Activated T-helper 2 cell treated with anti-CD3 and anti-CD28 coated beads, Interferon-gamma antibody, Interleukin-2, Interleukin-4, amounts not matched to agents 10 μg/mL and 5 μg/mL and 100 μg/mL, durations not matched to agents 14 hours and 24 hours and 36 hours (primary cell): ENCODE measurements around the gene EGF. TPM values are rescaled to one million over a fixed set of nuclear protein-coding genes. Genes with fewer than 3 reads are reported as not detected.

Experiments used
- DNase-seq: peaks from one replicate; pipeline ENCODE4 v3.0.0; 2021; ENCODE audit warnings: low spot score
- H3K27ac Mint-ChIP-seq: one replicate; pipeline ENCODE4 v1.8.0; 2021; ENCODE audit warnings: mixed read lengths
- H3K27me3 Mint-ChIP-seq: one replicate; pipeline ENCODE4 v1.8.0; 2021; ENCODE audit warnings: low read depth, mixed read lengths
- H3K36me3 Mint-ChIP-seq: one replicate; pipeline ENCODE4 v1.8.0; 2021; ENCODE audit warnings: low read depth, mixed read lengths
- H3K4me1 Mint-ChIP-seq: one replicate; pipeline ENCODE4 v1.8.0; 2021; ENCODE audit warnings: low read depth, mixed read lengths
- H3K4me3 Mint-ChIP-seq: one replicate; pipeline ENCODE4 v1.8.0; 2021; ENCODE audit warnings: low read depth, mild to moderate bottlenecking, moderate library complexity, mixed read lengths
- H3K9me3 Mint-ChIP-seq: one replicate; pipeline ENCODE4 v1.8.0; 2021; ENCODE audit warnings: mixed read lengths
- intact Hi-C: fragments of 100-400 bp; cut with micrococcal nuclease; formaldehyde crosslinking; loops from one replicate; pipeline ENCODE4 v1.15.1; 2023
- total RNA-seq: library from RNA; stranded (reverse); gene quantifications from 2 replicates; pipeline ENCODE4 v1.2.3, GENCODE V29; 2022

Gene EGF
- total RNA-seq, 1 donor from 2014 or later = not detected

- Mint-ChIP-seq H3K27ac (no peak overlapping the region), H3K4me3 (no peak overlapping the region), H3K27me3 (peaks cover 5% of the 10 kb centered on the region), H3K4me1 (peaks cover 22% of the 10 kb centered on the region), H3K36me3 (no peaks in the 10 kb centered on the region), H3K9me3 (no peaks in the 10 kb centered on the region)
- intact Hi-C loops = loop anchor here (5.0 kb wide), 1 partner anchor 567 kb away; no protein-coding TSS in a partner anchor
- no peak for DNase-seq
Observed at GRCh38 chr4:109994415-109994827, 81.7 kb downstream of the EGF start.

DNA sequence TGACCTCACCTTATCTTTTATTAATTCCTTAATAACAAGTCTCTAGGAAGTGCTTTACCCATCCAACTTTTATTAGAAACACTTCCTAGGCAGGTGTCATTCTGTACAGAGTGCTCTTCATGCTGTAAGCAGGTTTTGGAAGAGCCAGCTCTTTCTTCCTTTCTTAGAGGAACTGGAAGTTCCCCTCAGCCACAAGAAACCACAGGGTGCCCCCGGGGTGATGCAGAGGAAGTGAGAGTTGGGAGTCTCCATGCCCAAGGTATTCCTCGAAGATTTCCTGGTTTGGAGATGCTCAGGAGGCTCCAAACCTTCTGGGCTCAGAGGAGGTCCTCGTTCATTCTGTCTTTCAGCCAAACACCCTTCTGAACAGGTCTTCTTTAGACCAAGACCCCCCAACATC is 83.8 kb downstream of the EGF start:
- no peaks in the 10 kb centered on the region for H3K9me3 Mint-ChIP-seq
- H3K4me1 Mint-ChIP-seq = peaks cover 14% of the 10 kb centered on the region
- intact Hi-C loops = no loop called here
- H3K27me3 Mint-ChIP-seq = peaks cover 10% of the 10 kb centered on the region
- DNase-seq = no peak
- H3K36me3 Mint-ChIP-seq = no peaks in the 10 kb centered on the region
- no peak overlapping the region for H3K27ac Mint-ChIP-seq
- H3K4me3 Mint-ChIP-seq = no peak overlapping the region

GRCh38 chr4:109998867-109999584 is 86.3 kb downstream of the EGF start:
- Mint-ChIP-seq H3K36me3 (no peaks in the 10 kb centered on the region), H3K4me1 (peaks cover 16% of the 10 kb centered on the region), H3K9me3 (no peaks in the 10 kb centered on the region), H3K27me3 (peaks cover 10% of the 10 kb centered on the region), H3K27ac (no peak overlapping the region), H3K4me3 (no peak overlapping the region)
- no peak for DNase-seq
- intact Hi-C loops = loop anchor here (1.0 kb wide), 1 partner anchor 517 kb away; no protein-coding TSS in a partner anchor

- Mint-ChIP-seq H3K27ac (no peak overlapping the region), H3K4me3 (no peak overlapping the region), H3K9me3 (no peaks in the 10 kb centered on the region), H3K27me3 (peaks cover 12% of the 10 kb centered on the region), H3K4me1 (peaks cover 11% of the 10 kb centered on the region), H3K36me3 (no peaks in the 10 kb centered on the region)
- no peak for DNase-seq
- intact Hi-C loops = loop anchor here (1.0 kb wide), 1 partner anchor 517 kb away; no protein-coding TSS in a partner anchor
Observed at GRCh38 chr4:109999585-109999912, 86.9 kb downstream of the EGF start.

DNA sequence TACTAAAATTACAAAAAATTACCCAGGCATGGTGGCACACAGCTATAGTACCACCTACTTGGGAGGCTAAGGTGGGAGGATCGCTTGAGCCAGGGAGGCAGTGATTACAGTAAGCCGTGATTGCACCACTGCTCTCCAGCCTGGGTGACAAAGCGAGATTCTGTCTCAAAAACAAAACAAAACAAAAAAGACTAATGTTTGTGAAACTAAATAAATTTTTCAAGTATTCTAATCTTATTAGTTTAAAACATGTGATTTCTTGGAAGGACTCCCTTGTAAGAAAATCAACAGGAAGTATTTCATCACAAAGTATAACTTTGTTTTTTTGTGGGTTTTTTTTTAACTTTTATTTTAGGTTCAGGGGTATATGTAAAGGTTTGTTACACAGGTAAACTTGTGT is 89.6 kb downstream of the EGF start:
- Mint-ChIP-seq H3K4me3 (no peak overlapping the region), H3K36me3 (no peaks in the 10 kb centered on the region), H3K9me3 (no peaks in the 10 kb centered on the region), H3K27ac (no peak overlapping the region), H3K27me3 (peaks cover 7% of the 10 kb centered on the region), H3K4me1 (peaks cover 10% of the 10 kb centered on the region)
- DNase-seq = no peak
- intact Hi-C loops = no loop called here

GRCh38 chr4:110003401-110004187 is 90.9 kb downstream of the EGF start:
- Mint-ChIP-seq H3K27me3 (peaks cover 7% of the 10 kb centered on the region), H3K4me3 (no peak overlapping the region), H3K36me3 (no peaks in the 10 kb centered on the region), H3K27ac (no peak overlapping the region), H3K4me1 (peaks cover 17% of the 10 kb centered on the region), H3K9me3 (no peaks in the 10 kb centered on the region)
- intact Hi-C loops = loop anchor here (2.0 kb wide), 1 partner anchor 207 kb away; no protein-coding TSS in a partner anchor
- no peak for DNase-seq

- intact Hi-C loops = loop anchor here (2.0 kb wide), 1 partner anchor 206 kb away; no protein-coding TSS in a partner anchor
- H3K9me3 Mint-ChIP-seq = no peaks in the 10 kb centered on the region
- no peak for DNase-seq
Observed at GRCh38 chr4:110004556-110004955, 91.9 kb downstream of the EGF start.

DNA sequence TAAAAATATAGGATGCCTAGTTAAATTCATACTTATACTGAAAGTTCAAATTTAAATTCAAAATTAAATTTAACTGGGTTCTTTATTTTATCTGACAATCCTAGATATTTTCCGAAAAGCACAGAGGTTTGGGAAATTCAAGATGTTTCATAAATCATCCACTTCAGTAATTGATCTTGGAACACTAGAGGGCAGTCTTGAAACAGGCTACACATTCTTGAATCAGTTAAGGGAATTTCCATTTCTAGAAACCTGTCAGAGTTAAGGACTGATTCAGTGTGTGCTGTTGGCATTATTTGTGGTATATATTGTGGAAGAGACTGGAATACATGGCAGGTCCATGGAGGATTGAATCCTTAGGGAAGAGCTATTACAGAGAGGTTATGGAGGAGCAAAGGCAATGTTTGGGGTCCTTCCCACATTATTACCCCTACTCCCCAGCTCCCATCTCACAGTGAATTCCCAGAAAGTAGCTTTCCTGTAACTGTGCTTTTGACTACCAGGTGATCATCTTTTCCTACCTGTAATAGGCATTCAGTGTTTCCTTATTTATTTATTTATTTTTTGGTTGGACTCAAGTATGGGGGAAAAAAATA is 92.9 kb downstream of the EGF start:
- H3K9me3 Mint-ChIP-seq = no peaks in the 10 kb centered on the region
- H3K4me1 Mint-ChIP-seq = peaks cover 13% of the 10 kb centered on the region
- no peaks in the 10 kb centered on the region for H3K36me3 Mint-ChIP-seq
- peaks cover 10% of the 10 kb centered on the region for H3K27me3 Mint-ChIP-seq
- H3K27ac Mint-ChIP-seq = no peak overlapping the region
- no peak for DNase-seq
- no peak overlapping the region for H3K4me3 Mint-ChIP-seq
- intact Hi-C loops = loop anchor here (1.0 to 5.0 kb wide), 3 partner anchors 205 to 511 kb away; no protein-coding TSS in a partner anchor

More at GRCh38 chr4:110004556-110004955, 91.9 kb downstream of the EGF start:
- Mint-ChIP-seq H3K4me3 (no peak overlapping the region), H3K27me3 (peaks cover 8% of the 10 kb centered on the region), H3K36me3 (no peaks in the 10 kb centered on the region), H3K4me1 (peaks cover 13% of the 10 kb centered on the region), H3K27ac (no peak overlapping the region)

GRCh38 chr4:110007217-110007616 is 94.5 kb downstream of the EGF start:
- intact Hi-C loops = loop anchor here (5.0 kb wide), 1 partner anchor 305 kb away; no protein-coding TSS in a partner anchor
- Mint-ChIP-seq H3K36me3 (no peaks in the 10 kb centered on the region), H3K4me1 (peaks cover 11% of the 10 kb centered on the region), H3K27ac (no peak overlapping the region), H3K4me3 (no peak overlapping the region), H3K9me3 (no peaks in the 10 kb centered on the region), H3K27me3 (peaks cover 6% of the 10 kb centered on the region)
- no peak for DNase-seq

DNA sequence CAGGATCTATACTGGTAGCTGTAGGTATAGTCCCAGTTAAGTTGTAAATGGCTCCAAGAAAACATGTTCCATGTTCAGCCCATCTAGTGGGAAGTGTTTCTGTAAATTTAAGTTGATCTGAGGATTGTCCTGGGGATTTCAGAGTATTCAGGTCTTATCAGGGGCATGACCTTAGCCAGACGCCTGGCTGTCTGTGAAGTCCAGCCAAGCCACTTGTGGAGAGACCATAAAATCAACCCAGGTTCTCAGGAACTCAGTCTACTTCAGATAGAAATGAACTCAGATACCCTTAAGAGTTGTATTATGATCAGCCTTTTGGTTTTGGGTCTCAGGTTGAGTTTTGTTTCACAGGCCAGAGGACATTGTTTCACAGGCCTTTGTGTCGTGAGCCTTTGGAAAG is 95.9 kb downstream of the EGF start:
- DNase-seq = no peak
- no peak overlapping the region for H3K27ac Mint-ChIP-seq
- H3K27me3 Mint-ChIP-seq = peaks cover 7% of the 10 kb centered on the region
- peaks cover 11% of the 10 kb centered on the region for H3K4me1 Mint-ChIP-seq
- H3K4me3 Mint-ChIP-seq = no peak overlapping the region
- H3K9me3 Mint-ChIP-seq = no peaks in the 10 kb centered on the region
- no peaks in the 10 kb centered on the region for H3K36me3 Mint-ChIP-seq
- intact Hi-C loops = loop anchor here (5.0 kb wide), 1 partner anchor 304 kb away; no protein-coding TSS in a partner anchor

DNA sequence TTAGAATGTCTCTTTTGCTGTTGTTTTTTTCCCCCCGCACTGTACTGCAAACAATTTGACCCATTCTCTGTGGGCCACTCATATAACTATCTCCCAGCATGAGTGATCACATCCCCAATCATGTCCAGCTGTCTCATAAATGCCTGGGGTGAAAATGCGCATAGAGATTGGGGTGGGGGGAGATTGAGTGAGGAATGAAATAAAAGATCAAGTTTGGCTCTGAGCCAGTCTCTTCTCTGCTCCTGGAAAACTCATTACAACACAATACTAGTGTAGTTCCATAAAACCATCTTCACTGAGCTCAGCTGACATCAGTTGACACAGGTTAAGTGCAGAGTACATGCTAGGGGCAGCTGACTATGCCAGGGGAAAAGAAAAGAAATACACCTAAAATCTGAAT is 96.9 kb downstream of the EGF start:
- no peak overlapping the region for H3K27ac Mint-ChIP-seq
- intact Hi-C loops = loop anchor here (5.0 kb wide), 1 partner anchor 303 kb away; no protein-coding TSS in a partner anchor
- no peaks in the 10 kb centered on the region for H3K36me3 Mint-ChIP-seq
- DNase-seq = no peak
- no peaks in the 10 kb centered on the region for H3K9me3 Mint-ChIP-seq
- H3K4me1 Mint-ChIP-seq = peaks cover 8% of the 10 kb centered on the region
- H3K27me3 Mint-ChIP-seq = peaks cover 8% of the 10 kb centered on the region
- H3K4me3 Mint-ChIP-seq = no peak overlapping the region

DNA sequence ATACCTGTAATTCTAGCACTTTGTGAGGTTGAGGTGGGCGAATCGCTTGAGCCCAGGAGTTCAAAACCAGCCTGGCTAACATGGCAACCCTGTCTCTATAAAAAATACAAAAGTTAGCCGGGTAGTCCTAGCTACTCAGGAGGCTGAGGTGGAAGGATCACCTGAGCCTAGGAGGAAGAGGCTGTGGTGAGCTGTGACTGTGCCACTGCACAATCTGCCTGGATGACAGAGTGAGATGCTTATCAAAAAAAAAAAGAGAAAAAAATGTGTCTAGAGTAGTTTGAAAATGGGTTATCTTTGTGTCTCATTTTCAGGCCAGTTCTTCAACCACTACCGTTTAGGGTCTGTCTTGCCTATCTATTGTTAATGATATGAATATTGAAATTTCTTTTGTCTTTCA is 98.1 kb downstream of the EGF start:
- Mint-ChIP-seq H3K27me3 (peaks cover 8% of the 10 kb centered on the region), H3K27ac (no peak overlapping the region), H3K9me3 (no peaks in the 10 kb centered on the region), H3K36me3 (no peaks in the 10 kb centered on the region), H3K4me3 (no peak overlapping the region), H3K4me1 (peaks cover 6% of the 10 kb centered on the region)
- intact Hi-C loops = no loop called here
- DNase-seq = no peak
